HL-60 (cell line): Measurements from ENCODE around the gene MEN1.

Experiments used
- DNase-seq, 2 experiments: peaks; one replicate each; pipeline ENCODE4 v3.0.0-alpha.2; 2010 to 2020; ENCODE audit warnings: low read depth in 1 of 2, low spot score in 1 of 2
- H3K27ac ChIP-seq: fragments of 250-450 bp; sonication (Bioruptor Pico); replicated peaks from 2 replicates; pipeline ENCODE4 v1.5.1; 2020; ENCODE audit warnings: mild to moderate bottlenecking, moderate library complexity
- H3K27me3 ChIP-seq: fragments of 250-450 bp; sonication (Bioruptor Pico); 2 replicates; pipeline ENCODE4 v1.5.1; 2021; ENCODE audit warnings: mild to moderate bottlenecking, moderate library complexity; ENCODE audit not compliant: insufficient read depth, poor library complexity, severe bottlenecking
- H3K4me3 ChIP-seq: replicated peaks from 2 replicates; pipeline ENCODE4 v1.5.1; 2011; ENCODE audit warnings: mild to moderate bottlenecking, control low read depth, low read length; ENCODE audit not compliant: insufficient read depth
- CTCF ChIP-seq: IDR thresholded peaks from one replicate; pipeline ENCODE4 v1.5.1; 2011; ENCODE audit warnings: low read length, control low read depth, inconsistent platforms; ENCODE audit not compliant: insufficient read depth
- GABPA ChIP-seq: IDR thresholded peaks from 2 replicates; pipeline ENCODE4 v1.6.1; 2012; ENCODE audit warnings: low read depth
- POLR2AphosphoS5 ChIP-seq: IDR thresholded peaks from 2 replicates; pipeline ENCODE4 v1.6.1; 2012; ENCODE audit warnings: low read depth
- REST ChIP-seq: IDR thresholded peaks from 2 replicates; pipeline ENCODE4 v1.6.1; 2012; ENCODE audit warnings: low read depth; ENCODE audit not compliant: insufficient replicate concordance
- SPI1 ChIP-seq: IDR thresholded peaks from 2 replicates; pipeline ENCODE4 v1.6.1; 2012; ENCODE audit warnings: low read depth, mild to moderate bottlenecking, borderline replicate concordance

Gene MEN1

GRCh38 chr11:64776425-64776824, 33.9 kb downstream of the MEN1 start:
- H3K4me3 ChIP-seq = peak overlapping the region; percentile 80
- no peaks in the 10 kb centered on the region for H3K27me3 ChIP-seq
- H3K27ac ChIP-seq = no peak overlapping the region

GRCh38 chr11:64774144-64774543, 36.2 kb downstream of the MEN1 start:
- no peak for DNase-seq
- TF ChIP-seq POLR2AphosphoS5 (no peak), SPI1 (no peak), GABPA (no peak), CTCF (no peak), REST (no peak)
- H3K27ac ChIP-seq = no peak overlapping the region
- no peak overlapping the region for H3K4me3 ChIP-seq
- H3K27me3 ChIP-seq = no peaks in the 10 kb centered on the region

More at GRCh38 chr11:64776425-64776824, 33.9 kb downstream of the MEN1 start:
- no peak for DNase-seq
- TF ChIP-seq CTCF (no peak), POLR2AphosphoS5 (no peak), GABPA (no peak), SPI1 (no peak), REST (no peak)

GRCh38 chr11:64772303-64773018, 37.9 kb downstream of the MEN1 start:
- Histone ChIP-seq H3K27ac (peak overlapping the region; percentile 46), H3K4me3 (no peak overlapping the region), H3K27me3 (no peaks in the 10 kb centered on the region)
- peak; percentile 31; the same call in 1 of the 2 replicates for TF ChIP-seq POLR2AphosphoS5
- TF ChIP-seq CTCF = no peak
- no peak for TF ChIP-seq SPI1
- DNase-seq = peak in 1 of 2 experiments; percentile 48

GRCh38 chr11:64771861-64772260, 38.5 kb downstream of the MEN1 start:
- Histone ChIP-seq H3K27ac (peak overlapping the region; percentile 46), H3K27me3 (no peaks in the 10 kb centered on the region), H3K4me3 (no peak overlapping the region)
- no peak for TF ChIP-seq GABPA
- TF ChIP-seq SPI1 = peak; percentile 50; the same call in 1 of the 2 replicates
- no peak for DNase-seq
